H1 (cell line): ENCODE measurements around the gene UNC13C. TPM values are rescaled to one million over a fixed set of nuclear protein-coding genes. Genes with fewer than 3 reads are reported as not detected.

ENCODE experiments used
- CTCF ChIA-PET: fragments of 300-600 bp; sonication (Branson Sonifier 250); formaldehyde crosslinking; loops from one replicate; lab custom pipeline; 2021; ENCODE audit not compliant: partially characterized antibody; lab: Charles Lee
- POLR2A ChIA-PET: fragments of 300-600 bp; sonication (Branson Sonifier 250); formaldehyde crosslinking; loops from one replicate; lab custom pipeline; 2021; ENCODE audit warnings: inconsistent platforms; ENCODE audit not compliant: partially characterized antibody; lab: Charles Lee
- DNase-seq, 2 experiments: peaks; one replicate each; pipeline versions ENCODE4 v3.0.0 to v3.0.0-alpha.2; 2010 to 2022; ENCODE audit warnings: low spot score in 2 of 2, low read depth in 1 of 2, mixed read lengths in 1 of 2
- FAIRE-seq: peaks from 2 replicates; lab custom pipeline; 2011; peaks lifted over from hg19 to GRCh38; lab: Jason Lieb, UNC
- H2AFZ ChIP-seq: 2 replicates; pipeline ENCODE4 v1.8.1; 2012; ENCODE audit warnings: low read length, inconsistent platforms
- H2AK5ac ChIP-seq: 2 replicates; pipeline ENCODE4 v1.6.1; 2013; ENCODE audit warnings: low read depth, low read length
- H2BK120ac ChIP-seq: replicated peaks from 2 replicates; pipeline ENCODE3; 2013; ENCODE audit warnings: low read depth, low read length, inconsistent platforms
- H2BK12ac ChIP-seq: 2 replicates; pipeline ENCODE4 v1.6.1; 2013; ENCODE audit warnings: low read depth, low read length
- H2BK15ac ChIP-seq: 2 replicates; pipeline ENCODE4 v1.6.1; 2013; ENCODE audit warnings: low read length
- H2BK20ac ChIP-seq: 2 replicates; pipeline ENCODE4 v1.6.1; 2013; ENCODE audit warnings: low read length
- H2BK5ac ChIP-seq: 2 replicates; pipeline ENCODE4 v1.6.1; 2013; ENCODE audit warnings: low read depth, low read length
- H3K14ac ChIP-seq: 2 replicates; pipeline ENCODE4 v1.6.1; 2013; ENCODE audit warnings: inconsistent platforms; ENCODE audit not compliant: insufficient read length
- H3K18ac ChIP-seq: 2 replicates; pipeline ENCODE4 v1.6.1; 2013; ENCODE audit warnings: low read length; ENCODE audit errors: extremely low read depth
- H3K23ac ChIP-seq: 2 replicates; pipeline ENCODE4 v1.6.1; 2013; ENCODE audit warnings: inconsistent platforms; ENCODE audit not compliant: insufficient read length
- H3K23me2 ChIP-seq: 2 replicates; pipeline ENCODE4 v1.6.1; 2013; ENCODE audit warnings: low read depth, low read length
- H3K27ac ChIP-seq: 2 replicates; pipeline ENCODE4 v1.6.1; 2011; ENCODE audit warnings: low read depth, low read length, inconsistent platforms
- H3K27me3 ChIP-seq, 4 experiments: replicated peaks in 1 of 4; 1 replicate in 1 of 4; 2 replicates in 3 of 4; pipeline versions ENCODE4 v1.6.1 to v1.8.1; 2011 to 2013; ENCODE audit warnings: low read length in 3 of 4, mild to moderate bottlenecking in 3 of 4, inconsistent platforms in 2 of 4, mixed read lengths in 2 of 4, moderate library complexity in 1 of 4; ENCODE audit not compliant: control insufficient read depth in 3 of 4, insufficient read depth in 3 of 4; ENCODE audit errors: extremely low read depth in 1 of 4
- H3K36me3 ChIP-seq, 4 experiments: 2 replicates each; pipeline versions ENCODE4 v1.6.1 to v1.8.1; 2011 to 2013; ENCODE audit warnings: mild to moderate bottlenecking in 4 of 4, low read length in 3 of 4, moderate library complexity in 2 of 4, control low read depth in 1 of 4, inconsistent platforms in 1 of 4; ENCODE audit not compliant: insufficient read depth in 4 of 4, control insufficient read depth in 2 of 4
- H3K4ac ChIP-seq: replicated peaks from 2 replicates; pipeline ENCODE3; 2013; ENCODE audit warnings: low read length, low read depth, mixed read lengths, inconsistent platforms; ENCODE audit not compliant: insufficient read length
- H3K4me1 ChIP-seq, 4 experiments: replicated peaks in 1 of 4; 1 replicate in 1 of 4; 2 replicates in 3 of 4; pipeline versions ENCODE4 v1.6.1 to v1.8.1; 2011 to 2013; ENCODE audit warnings: low read length in 3 of 4, inconsistent platforms in 2 of 4, mixed read lengths in 1 of 4; ENCODE audit not compliant: insufficient read depth in 4 of 4, control insufficient read depth in 3 of 4
- H3K4me2 ChIP-seq, 2 experiments: 2 replicates each; pipeline versions ENCODE4 v1.6.1 to v1.8.1; 2011 to 2013; ENCODE audit warnings: low read depth in 2 of 2, low read length in 2 of 2, control low read depth in 1 of 2, inconsistent platforms in 1 of 2, mild to moderate bottlenecking in 1 of 2; ENCODE audit not compliant: insufficient read depth in 1 of 2
- H3K4me3 ChIP-seq, 4 experiments: fragments of 200-600, 300-600 bp in 1 of 4; sonication (generic), shearing (Covaris generic), sonication (Bioruptor Twin) in 1 of 4; 2 replicates each; pipeline versions ENCODE4 v1.5.1 to v1.8.1; 2011 to 2016; ENCODE audit warnings: low read length in 4 of 4, low read depth in 3 of 4, control low read depth in 2 of 4, inconsistent platforms in 2 of 4, mild to moderate bottlenecking in 2 of 4, mixed read lengths in 1 of 4, moderate library complexity in 1 of 4; ENCODE audit not compliant: insufficient read depth in 2 of 4; ENCODE audit errors: extremely low read depth in 1 of 4
- H3K56ac ChIP-seq: replicated peaks from 2 replicates; pipeline ENCODE3; 2013; ENCODE audit warnings: low read depth, mild to moderate bottlenecking, mixed read lengths, low read length, inconsistent platforms; ENCODE audit not compliant: insufficient read length
- H3K79me1 ChIP-seq: 2 replicates; pipeline ENCODE4 v1.6.1; 2013; ENCODE audit warnings: low read depth, low read length, control low read depth
- H3K79me2 ChIP-seq, 2 experiments: 2 replicates each; pipeline versions ENCODE4 v1.6.1 to v1.8.1; 2012 to 2013; ENCODE audit warnings: low read length in 2 of 2, mild to moderate bottlenecking in 2 of 2, inconsistent platforms in 1 of 2; ENCODE audit not compliant: insufficient read depth in 2 of 2, control insufficient read depth in 1 of 2
- H3K9ac ChIP-seq, 4 experiments: replicated peaks in 1 of 4; 1 replicate in 1 of 4; 2 replicates in 3 of 4; pipeline versions ENCODE4 v1.6.1 to v1.8.1; 2011 to 2013; ENCODE audit warnings: low read depth in 3 of 4, low read length in 3 of 4, control low read depth in 2 of 4, mild to moderate bottlenecking in 2 of 4, moderate library complexity in 2 of 4, inconsistent platforms in 1 of 4; ENCODE audit errors: extremely low read depth in 1 of 4
- H3K9me3 ChIP-seq, 2 experiments: 2 replicates each; pipeline versions ENCODE4 v1.6.1 to v1.8.1; 2012 to 2013; ENCODE audit warnings: mild to moderate bottlenecking in 2 of 2, moderate library complexity in 2 of 2, control low read depth in 1 of 2, inconsistent platforms in 1 of 2, low read depth in 1 of 2, low read length in 1 of 2, mixed read lengths in 1 of 2; ENCODE audit not compliant: insufficient read depth in 2 of 2
- H4K20me1 ChIP-seq, 2 experiments: replicated peaks in 1 of 2; 2 replicates each; pipeline versions ENCODE3 to v1.8.1; 2011 to 2013; ENCODE audit warnings: inconsistent platforms in 2 of 2, low read length in 2 of 2, mild to moderate bottlenecking in 1 of 2; ENCODE audit not compliant: insufficient read depth in 2 of 2, control insufficient read depth in 1 of 2
- H4K5ac ChIP-seq: 2 replicates; pipeline ENCODE4 v1.6.1; 2013; ENCODE audit warnings: low read length, low read depth, mixed read lengths, inconsistent platforms; ENCODE audit not compliant: insufficient read length
- H4K8ac ChIP-seq: 2 replicates; pipeline ENCODE4 v1.8.0; 2013; ENCODE audit warnings: mild to moderate bottlenecking, moderate library complexity, low read length, inconsistent platforms; ENCODE audit not compliant: insufficient read depth; ENCODE audit errors: extremely low read depth
- H4K91ac ChIP-seq: replicated peaks from 2 replicates; pipeline ENCODE3; 2013; ENCODE audit warnings: low read length, mixed read lengths, inconsistent platforms; ENCODE audit not compliant: insufficient read length
- ATF3 ChIP-seq: IDR thresholded peaks from 2 replicates; pipeline ENCODE4 v1.6.1; 2011; ENCODE audit warnings: low read depth, mild to moderate bottlenecking, low read length; ENCODE audit not compliant: insufficient read depth
- HDAC6 ChIP-seq: IDR thresholded peaks from one replicate; pipeline ENCODE4 v1.7.1; 2012; ENCODE audit warnings: low read depth, mild to moderate bottlenecking, inconsistent platforms, low read length, moderate library complexity
- KDM1A ChIP-seq: fragments of 200-600, 300-600 bp; sonication (generic); IDR thresholded peaks from 2 replicates; pipeline ENCODE4 v1.7.1; 2016; ENCODE audit warnings: mild to moderate bottlenecking, low read length, borderline replicate concordance
- MAFK ChIP-seq: IDR thresholded peaks from 2 replicates; pipeline ENCODE4 v1.6.1; 2012; ENCODE audit warnings: low read depth, mild to moderate bottlenecking, improper control_type of control experiment, low read length
- MAX ChIP-seq: IDR thresholded peaks from 2 replicates; pipeline ENCODE4 v1.6.1; 2012; ENCODE audit warnings: inconsistent platforms
- NRF1 ChIP-seq: IDR thresholded peaks from 2 replicates; pipeline ENCODE4 v1.6.1; 2011; ENCODE audit warnings: mild to moderate bottlenecking, low read depth, low read length, improper control_type of control experiment
- POLR2AphosphoS5 ChIP-seq: IDR thresholded peaks from 2 replicates; pipeline ENCODE4 v1.6.1; 2011; ENCODE audit warnings: low read depth, low read length
- SIX5 ChIP-seq: IDR thresholded peaks from 2 replicates; pipeline ENCODE4 v1.6.1; 2011; ENCODE audit warnings: mild to moderate bottlenecking, low read depth, low read length
- SP1 ChIP-seq: IDR thresholded peaks from 2 replicates; pipeline ENCODE4 v1.6.1; 2011; ENCODE audit warnings: low read depth, low read length
- YY1 ChIP-seq: IDR thresholded peaks from 2 replicates; pipeline ENCODE4 v1.6.1; 2011; ENCODE audit warnings: low read depth, mild to moderate bottlenecking, low read length
- WGBS, 2 experiments: shearing (Covaris generic) in 1 of 2; methylation state at CpG; one replicate each; pipeline versions ENCODE4 v1.1.6 to v1.1.7; 2013 to 2015; ENCODE audit warnings: low lambda C conversion rate in 2 of 2, mixed read lengths in 2 of 2, inconsistent platforms in 1 of 2, low coverage in 1 of 2, missing lambda C conversion rate in 1 of 2; ENCODE audit not compliant: insufficient replicate concordance in 2 of 2, insufficient coverage in 1 of 2, insufficient read length in 1 of 2; ENCODE audit errors: extremely low coverage in 1 of 2, missing lambda C conversion rate in 1 of 2; 5-methylcytosine and 5-hydroxymethylcytosine counted together
- polyA plus RNA-seq, 7 experiments: library from polyadenylated mRNA; depleted of rRNA in 3 of 7; stranded (reverse) in 5 of 7; unstranded in 2 of 7; fragments of >200 nt in 5 of 7; fragments of 200-250 nt in 2 of 7; gene quantifications; 1 replicate in 5 of 7; 2 replicates in 1 of 7; 4 replicates in 1 of 7; pipeline versions ENCODE4 v1.2.1 to v1.2.3, GENCODE V29; 2011 to 2013; ENCODE audit warnings: missing spikeins in 2 of 7, mixed read lengths in 2 of 7
- total RNA-seq: library from RNA; stranded (reverse); fragmentation: NEBNext Ultra II Directional; extraction: Animal tissue kit (Norgen Biotek cat#: 25700); gene quantifications from 2 replicates; pipeline ENCODE4 v1.2.1, GENCODE V29; 2021

The UNC13C gene
- total and polyA plus RNA-seq, 2 of the 8 experiments (the other 6 are each of a cell fraction or from before 2014, with no cell fraction given), result 0.02 to 0.13 TPM

- Histone ChIP-seq H3K79me2 (no peaks in the 10 kb centered on the region), H2BK20ac (no peak overlapping the region), H3K27me3 (no peaks in the 10 kb centered on the region), H3K4me2 (no peak overlapping the region), H2BK15ac (no peak overlapping the region), H2AK5ac (no peak overlapping the region), H4K91ac (no peak overlapping the region), H3K18ac (no peak overlapping the region), H3K23me2 (no peaks in the 10 kb centered on the region), H4K20me1 (no peaks in the 10 kb centered on the region), H2BK5ac (no peak overlapping the region), H3K4me3 (no peak overlapping the region), H4K5ac (no peak overlapping the region), H3K27ac (no peak overlapping the region), H2BK120ac (no peak overlapping the region), H3K4ac (no peak overlapping the region), H3K9me3 (peaks cover 11 to 19% of the 10 kb centered on the region in 2 experiments; a peak in 3 of 4 replicates), H2AFZ (no peak overlapping the region), H3K36me3 (no peaks in the 10 kb centered on the region), H4K8ac (no peak overlapping the region), H3K56ac (no peak overlapping the region), H3K23ac (no peak overlapping the region), H2BK12ac (no peak overlapping the region), H3K4me1 (no peaks in the 10 kb centered on the region), H3K14ac (no peak overlapping the region), H3K9ac (no peak overlapping the region), H3K79me1 (no peaks in the 10 kb centered on the region)
- FAIRE-seq, result no peak
- ChIA-PET POLR2A (no interaction called here), CTCF (interaction anchor here (1.1 to 1.7 kb wide), 3 partner anchors 15 to 172 kb away, joined by 3 to 4 read pairs (median 3); no protein-coding TSS in a partner anchor)
- 77% methylated on average over 10 of the region's 10 CpGs; no CpG with 5 or more reads in 1 of the 2 experiments for WGBS, 2 experiments
- TF ChIP-seq HDAC6 (no peak), SIX5 (no peak), MAFK (no peak), SP1 (no peak), POLR2AphosphoS5 (no peak), YY1 (no peak), NRF1 (no peak), ATF3 (no peak), MAX (no peak), KDM1A (no peak)
- DNase-seq, result no peak
Measured at GRCh38 chr15:54101664-54102270, 123.5 kb downstream of the UNC13C start.
